GM12892 (cell line): ENCODE measurements around the gene EML1.

Experiments
- POLR2A ChIP-seq: IDR thresholded peaks from 2 replicates; pipeline ENCODE4 v1.6.1; 2011; ENCODE audit warnings: low read depth, low read length, control low read depth
- TAF1 ChIP-seq: IDR thresholded peaks from 2 replicates; pipeline ENCODE4 v1.6.1; 2011; ENCODE audit warnings: low read depth, mild to moderate bottlenecking, control low read depth, low read length, borderline replicate concordance

GRCh38 chr14:99885649-99885958, 92.4 kb downstream of the EML1 start:
- TF ChIP-seq POLR2A (no peak), TAF1 (no peak)
